Measurements from ENCODE around the gene TRIM41. TPM values are rescaled to one million over a fixed set of nuclear protein-coding genes. Genes with fewer than 3 reads are reported as not detected.

TRIM41 gene
- total and polyA plus RNA-seq, 2 of the 13 experiments (the other 11 are each of a cell fraction or from before 2014, with no cell fraction given), result 10.2 to 16.7 TPM

GRCh38 chr5:181223729-181224389, 778 bp downstream of the TRIM41 start (continued):
- no peak for TF ChIP-seq ZBTB49 (CRISPR knock-in tag; IDR thresholded peaks at IDR 0.05; ENCODE audit: borderline replicate concordance)
- TF ChIP-seq AGO2 (optimal IDR thresholded peaks at IDR 0.05; ENCODE audit: low read depth, low read length), result peak; percentile 81
- no peak for TF ChIP-seq TRIM24 (CRISPR knock-in tag; IDR thresholded peaks at IDR 0.05)
- TF ChIP-seq HNRNPH1 (optimal IDR thresholded peaks at IDR 0.05; ENCODE audit: low read depth, low read length), result no peak
- TF ChIP-seq RFXAP (CRISPR knock-in tag; IDR thresholded peaks at IDR 0.05; ENCODE audit: borderline replicate concordance), result no peak
- 0 out of 2 replicates have a peak, but pooled peaks have one; percentile 36 for TF ChIP-seq SSRP1 (CRISPR knock-in tag; IDR thresholded peaks at IDR 0.05)
- TF ChIP-seq KDM6A (CRISPR knock-in tag; IDR thresholded peaks at IDR 0.05; ENCODE audit: low read depth), result no peak
- TF ChIP-seq ZNF816 (CRISPR knock-in tag; IDR thresholded peaks at IDR 0.05; ENCODE audit: borderline replicate concordance), result peak; percentile 28; the same call in 1 of the 2 replicates
- no peak for TF ChIP-seq DDIT3 (CRISPR knock-in tag; IDR thresholded peaks at IDR 0.05)
- TF ChIP-seq YEATS4 (CRISPR knock-in tag; IDR thresholded peaks at IDR 0.05; ENCODE audit: borderline replicate concordance), result peak; percentile 2; the same call in 1 of the 2 replicates
- no peak for TF ChIP-seq NRL (CRISPR knock-in tag; IDR thresholded peaks at IDR 0.05; ENCODE audit: borderline replicate concordance)
- TF ChIP-seq JARID2 (CRISPR knock-in tag; IDR thresholded peaks at IDR 0.05; ENCODE audit: insufficient replicate concordance), result no peak
- TF ChIP-seq FOSL1 (CRISPR knock-in tag; IDR thresholded peaks at IDR 0.05; ENCODE audit: borderline replicate concordance), result no peak
- no peak for TF ChIP-seq HOMEZ (CRISPR knock-in tag; IDR thresholded peaks at IDR 0.05; ENCODE audit: low read depth)
- TF ChIP-seq KIAA2018 (CRISPR knock-in tag; IDR thresholded peaks at IDR 0.05; ENCODE audit: borderline replicate concordance), result 0 out of 2 replicates have a peak, but pooled peaks have one; percentile 53
- no peak for TF ChIP-seq CBX1 (IDR thresholded peaks at IDR 0.05; ENCODE audit: low read depth)
- TF ChIP-seq MEF2D (CRISPR knock-in tag; IDR thresholded peaks at IDR 0.05), result no peak
